Non-pigmented ciliary epithelial cell (primary cell): ENCODE data around the gene FCHSD2.
"Not testable (repeated sequence)": the region's sequence is repeated elsewhere in the genome, so short reads cannot be mapped to it uniquely, and the experiment has no call there.

Experiments
- DNase-seq: peaks from one replicate; pipeline ENCODE4 v3.0.0-alpha.2; 2010; ENCODE audit warnings: low read depth

FCHSD2 gene

DNA sequence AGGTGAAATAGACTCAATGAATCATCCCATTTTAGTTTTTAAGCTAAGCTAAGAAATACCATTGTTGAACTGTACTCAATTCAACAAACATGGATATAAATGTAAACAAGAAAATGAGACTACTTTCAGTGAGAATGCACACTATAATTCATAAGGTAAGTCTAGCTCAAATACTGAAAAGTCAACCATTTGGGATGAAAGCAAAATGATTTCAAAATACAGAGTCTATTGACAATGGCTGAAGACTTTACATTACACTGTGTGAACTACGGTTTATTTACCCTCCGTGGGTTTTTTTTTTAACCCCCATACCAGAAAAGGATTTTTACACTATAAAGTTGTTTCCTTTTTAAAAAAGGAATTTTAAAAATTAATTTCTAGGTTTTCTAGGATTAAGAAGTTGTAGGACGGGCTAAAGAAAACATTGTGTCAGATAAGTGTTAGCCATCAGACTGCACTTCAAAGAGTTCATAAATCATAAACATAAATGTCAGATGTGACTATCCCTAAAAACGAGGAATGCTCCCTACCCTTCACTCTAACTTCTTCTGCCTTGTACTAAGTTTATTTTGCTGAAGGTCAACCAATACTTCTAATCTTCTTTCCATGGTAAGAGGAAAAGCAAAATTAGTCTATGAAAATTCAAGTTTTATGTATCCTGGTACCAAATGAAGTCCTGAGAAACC, 83.0 kb downstream of the FCHSD2 start:
- no peak for DNase-seq

DNA sequence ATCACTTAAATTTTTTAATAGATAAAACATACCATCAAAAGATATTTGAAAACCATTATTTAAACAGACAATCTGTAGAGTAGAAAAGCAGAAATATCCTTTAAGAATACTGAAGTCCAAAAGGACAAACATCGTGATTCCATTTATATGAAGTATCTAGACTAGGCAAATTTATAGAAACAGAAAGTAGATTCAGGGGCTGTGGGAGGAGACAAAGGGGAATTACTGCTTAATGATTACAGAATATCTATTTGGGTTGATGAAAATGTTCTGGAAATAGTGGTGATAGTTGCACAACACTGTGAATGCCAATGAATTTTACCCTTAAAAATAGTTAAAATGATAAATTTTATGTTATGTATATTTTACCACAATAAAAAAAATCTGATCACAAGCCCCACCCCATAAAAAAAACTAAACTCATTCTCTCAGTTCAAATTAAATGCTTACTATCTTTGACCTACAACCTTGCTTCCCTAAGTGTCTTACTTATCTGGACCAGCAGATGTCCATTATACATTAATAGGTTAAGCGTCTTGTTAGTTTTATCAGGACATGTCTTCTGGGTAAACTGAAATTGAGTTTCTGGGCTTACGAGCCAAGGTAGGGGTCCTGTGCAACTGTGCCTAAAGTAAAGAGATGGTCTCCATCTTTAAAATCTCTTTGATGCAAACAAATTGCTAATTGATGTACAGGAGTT, 86.3 kb downstream of the FCHSD2 start:
- no peak for DNase-seq

DNA sequence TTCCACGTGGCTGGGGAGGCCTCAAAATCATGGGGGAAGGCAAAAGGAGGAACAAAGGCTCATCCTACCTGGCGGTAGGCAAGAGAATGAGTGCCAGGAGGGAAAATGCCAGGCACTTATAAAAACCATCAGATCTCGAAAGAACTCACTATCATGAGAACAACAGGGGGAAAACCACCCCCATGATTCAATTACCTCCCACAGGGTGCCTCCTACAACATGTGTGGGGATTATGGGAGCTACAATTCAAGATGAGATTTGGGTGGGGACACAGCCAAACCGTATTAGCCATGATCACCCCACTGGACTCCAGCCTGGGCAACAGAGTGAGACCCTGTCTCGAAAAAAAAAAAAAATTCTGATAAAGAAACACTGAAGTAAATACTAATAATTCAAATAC, 87.1 kb downstream of the FCHSD2 start:
- no peak for DNase-seq

DNA sequence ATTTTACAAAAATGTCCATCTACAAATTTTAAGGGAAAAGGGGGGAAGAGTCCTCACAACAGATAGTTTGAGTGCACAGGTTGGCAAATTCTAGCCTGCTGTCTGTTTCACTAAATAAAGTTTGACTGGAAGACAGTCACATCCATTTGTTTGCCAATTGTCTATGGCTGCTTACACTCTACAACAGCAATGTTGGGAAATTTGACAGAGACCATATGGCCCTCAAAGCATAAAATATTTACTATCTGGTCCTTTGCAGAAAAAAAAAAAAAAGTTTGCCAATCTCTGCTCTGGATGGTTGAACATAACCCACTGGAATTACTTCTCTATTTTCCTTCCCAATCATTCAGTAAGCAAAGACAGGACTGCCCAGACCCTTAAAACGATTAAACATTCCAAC, 88.2 kb downstream of the FCHSD2 start:
- DNase-seq: no peak

DNA sequence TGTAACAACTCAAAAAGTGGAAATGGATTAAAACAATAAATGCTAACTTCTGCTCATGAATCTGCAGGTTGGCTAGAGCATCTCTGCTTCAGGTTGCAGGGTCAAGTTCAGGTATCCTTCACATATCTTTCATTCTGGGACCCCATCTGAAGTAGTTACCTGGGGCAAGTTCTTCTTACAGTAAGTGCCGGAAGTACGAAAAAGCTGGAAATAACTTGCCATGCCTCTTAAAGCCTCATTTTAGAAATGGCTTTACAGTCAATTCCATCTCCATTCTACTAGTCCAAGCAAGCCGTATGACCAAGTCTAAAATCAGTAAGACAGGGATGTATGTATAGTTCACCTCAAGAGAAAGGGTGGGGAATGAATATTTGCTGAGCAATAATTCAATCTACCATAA, 93.7 kb downstream of the FCHSD2 start:
- no peak for DNase-seq

DNA sequence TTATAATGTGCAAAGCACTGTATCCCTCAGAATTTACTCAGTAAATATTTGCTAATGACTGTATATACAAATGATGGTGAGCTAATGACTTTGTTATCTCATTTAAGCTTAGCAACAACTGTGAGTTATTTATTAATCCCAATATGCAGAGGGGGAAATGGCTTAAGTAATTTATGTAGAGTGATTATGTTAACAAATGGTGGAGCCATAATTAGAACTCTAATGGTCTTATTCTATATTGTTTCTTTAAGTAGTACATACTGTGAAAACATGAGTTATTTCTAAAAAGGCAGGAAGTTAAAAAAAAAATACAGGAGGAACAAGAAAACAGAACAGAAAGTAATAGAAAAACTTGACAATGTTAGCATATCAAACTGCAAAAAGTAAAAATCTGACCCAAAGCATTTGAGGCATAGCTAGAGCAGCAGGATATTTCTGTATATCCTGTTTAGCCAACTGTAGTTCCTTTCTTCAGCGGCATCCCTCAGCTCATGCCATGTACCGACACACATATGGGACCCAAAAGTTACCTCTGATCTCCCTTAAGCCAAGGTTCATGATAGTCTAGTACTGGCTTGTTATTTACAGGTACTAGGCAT, 94.2 kb downstream of the FCHSD2 start:
- DNase-seq: no peak

DNA sequence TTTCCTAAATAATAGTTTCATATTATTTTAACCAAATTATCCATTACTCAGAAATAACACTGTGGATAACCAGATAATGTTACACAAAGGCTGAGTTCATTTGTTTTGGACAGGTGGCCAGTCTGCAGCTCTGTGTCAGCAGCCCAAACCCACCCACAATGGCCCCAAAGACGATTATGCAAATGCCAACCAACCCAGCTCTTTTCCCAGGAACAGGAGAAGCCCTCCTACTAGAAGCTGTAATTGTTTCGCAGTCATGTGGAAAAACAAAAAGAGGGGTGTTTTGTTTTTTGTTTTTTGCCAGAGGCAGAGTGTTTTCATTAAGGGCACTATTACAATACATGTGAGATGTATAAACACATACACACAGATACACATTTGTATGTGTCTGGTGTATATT, 102.1 kb downstream of the FCHSD2 start:
- DNase-seq: no peak

DNA sequence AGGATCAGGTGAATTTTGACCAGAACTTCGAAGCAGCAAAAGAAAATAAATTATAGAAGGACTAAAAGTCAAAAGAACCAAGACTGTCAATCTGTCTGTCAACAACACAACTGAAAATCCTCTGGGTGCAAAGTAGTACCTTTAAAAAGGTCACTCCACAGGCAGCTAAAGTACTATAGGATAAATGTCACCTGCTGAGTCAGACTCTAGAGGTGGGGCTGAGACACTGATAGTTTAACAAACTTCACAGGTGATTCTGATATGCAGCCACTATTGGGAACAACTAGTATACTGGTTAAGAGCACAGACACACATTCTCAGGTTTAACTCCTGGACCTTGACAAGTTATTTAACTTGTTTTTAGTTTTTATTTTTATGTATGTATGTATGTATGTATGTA, 107.3 kb downstream of the FCHSD2 start:
- no peak for DNase-seq

DNA sequence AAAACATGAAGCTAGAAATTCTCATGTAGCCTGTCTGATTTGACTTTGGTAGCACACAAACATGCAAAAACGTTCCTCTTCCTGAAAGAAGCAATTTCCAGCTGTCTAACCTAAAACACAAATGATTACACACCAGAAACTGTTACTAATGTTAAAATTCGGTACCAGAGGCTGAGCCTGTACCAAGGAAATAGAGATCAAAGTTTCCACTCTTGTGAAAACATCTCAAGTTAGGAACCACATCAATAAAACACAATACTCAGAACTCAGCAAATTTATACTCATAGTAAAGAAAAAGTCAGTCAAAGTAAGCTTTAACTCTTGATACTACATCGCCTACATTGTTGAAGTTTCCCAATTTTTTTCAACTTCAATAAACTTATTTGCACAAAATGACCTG, 107.8 kb downstream of the FCHSD2 start:
- no peak for DNase-seq

DNA sequence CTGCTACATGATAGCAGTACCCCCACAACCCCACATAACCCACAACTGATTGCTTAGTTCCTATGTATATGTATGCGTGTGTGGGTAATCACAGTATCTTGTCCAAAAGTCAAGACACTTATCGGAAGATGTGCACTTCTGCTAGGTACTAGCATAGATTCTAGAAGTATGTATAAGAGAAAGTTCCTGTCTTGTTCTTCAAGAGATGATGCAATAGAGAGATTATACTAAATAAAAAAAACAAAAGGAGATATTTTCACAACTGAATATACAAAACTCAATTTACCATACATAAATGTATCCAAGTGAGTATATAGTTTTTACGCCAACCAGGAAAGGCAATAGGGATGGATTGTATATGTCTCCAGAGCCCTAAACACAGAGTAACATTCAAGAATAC, 112.0 kb downstream of the FCHSD2 start:
- DNase-seq: no peak

DNA sequence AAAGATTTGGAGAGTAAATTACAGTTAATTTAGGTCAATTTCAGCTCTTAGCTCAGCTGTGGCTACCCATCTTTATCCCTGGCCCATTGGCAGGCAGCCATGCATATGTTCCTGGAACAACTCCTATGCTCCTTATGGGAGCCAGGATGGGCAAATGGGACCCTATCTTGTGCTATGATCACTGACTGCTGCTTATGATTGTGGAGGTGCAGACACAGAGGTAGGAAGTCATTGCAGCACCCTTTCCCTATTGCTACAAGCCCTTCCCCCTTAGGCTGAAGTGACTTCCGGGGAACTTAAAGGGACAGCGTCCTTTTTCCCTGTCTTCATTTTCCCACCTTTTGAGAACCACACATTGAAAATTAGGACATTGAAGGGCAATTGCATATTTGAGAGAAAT, 112.7 kb downstream of the FCHSD2 start:
- no peak for DNase-seq

DNA sequence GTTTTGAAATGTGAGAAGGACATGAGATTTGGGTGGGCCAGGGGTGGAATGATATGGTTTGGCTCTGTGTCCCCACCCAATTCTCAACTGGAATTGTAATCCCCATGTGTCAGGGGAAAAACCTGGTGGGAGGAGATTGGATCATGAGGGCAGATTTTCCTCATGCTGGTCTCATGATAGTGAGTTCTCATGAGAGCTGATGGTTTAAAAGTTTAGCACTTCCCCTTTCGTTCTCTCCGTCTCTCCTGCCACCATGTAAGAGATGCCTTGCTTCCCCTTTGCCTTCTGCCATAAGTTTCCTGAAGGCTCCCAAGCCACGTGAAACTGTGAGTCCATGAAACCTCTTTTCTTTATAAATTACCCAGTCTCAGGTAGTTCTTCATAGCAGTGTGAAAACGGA, 113.5 kb downstream of the FCHSD2 start:
- DNase-seq: no peak

DNA sequence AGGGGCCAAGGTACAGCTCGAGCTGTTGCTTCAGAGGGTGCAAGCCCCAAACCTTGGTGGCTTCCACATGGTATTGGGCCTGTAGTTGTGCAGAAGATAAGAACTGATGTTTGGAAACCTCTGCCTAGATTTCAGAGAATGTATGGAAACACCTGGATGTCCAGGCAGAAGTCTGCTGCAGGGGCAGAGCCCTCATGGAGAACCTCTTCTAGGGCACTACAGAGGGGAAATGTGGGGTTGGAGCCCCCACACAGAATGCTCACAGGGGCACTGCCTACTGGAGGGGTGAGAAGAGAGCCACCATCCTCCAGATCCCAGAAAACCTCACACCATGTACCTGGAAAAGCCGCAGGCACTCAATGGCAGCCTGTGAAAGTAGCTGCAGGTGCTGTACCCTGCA, 114.3 kb downstream of the FCHSD2 start:
- DNase-seq: not testable (repeated sequence)

DNA sequence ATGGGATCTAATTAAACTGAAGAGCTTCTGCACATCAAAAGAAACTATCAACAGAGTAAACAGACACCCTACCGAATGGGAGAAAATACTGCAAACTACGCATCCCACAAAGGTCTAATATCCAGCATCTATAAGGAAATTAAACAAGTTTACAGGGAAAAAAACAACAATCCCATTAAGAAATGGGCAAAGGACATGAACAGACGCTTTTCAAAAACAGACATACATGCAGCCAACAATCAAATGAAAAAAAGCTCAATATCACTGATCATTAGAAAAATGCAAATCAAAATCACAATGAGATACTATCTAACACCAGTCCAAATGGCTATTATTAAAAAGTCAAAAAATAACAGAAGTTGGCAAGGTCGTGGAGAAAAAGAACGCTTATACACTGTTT, 117.5 kb downstream of the FCHSD2 start:
- DNase-seq: no peak

DNA sequence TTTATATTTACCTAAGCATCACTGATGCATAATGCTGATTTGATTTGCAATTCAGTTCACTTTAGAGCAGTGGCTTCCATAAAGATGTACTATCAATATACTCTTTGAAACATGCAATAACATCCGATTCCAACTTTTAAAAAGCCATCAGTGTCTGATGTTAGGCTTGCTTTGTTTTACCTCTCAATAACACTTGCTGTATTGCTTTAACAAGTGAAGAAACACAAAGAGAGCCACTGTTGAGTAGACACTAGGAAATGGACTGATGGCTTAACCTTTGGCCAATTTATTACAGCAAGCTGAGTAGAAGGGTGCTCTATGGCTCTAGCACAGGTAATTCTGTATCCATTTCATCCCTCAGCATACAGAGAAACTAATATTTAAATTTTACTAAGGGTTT, 122.1 kb downstream of the FCHSD2 start:
- no peak for DNase-seq

DNA sequence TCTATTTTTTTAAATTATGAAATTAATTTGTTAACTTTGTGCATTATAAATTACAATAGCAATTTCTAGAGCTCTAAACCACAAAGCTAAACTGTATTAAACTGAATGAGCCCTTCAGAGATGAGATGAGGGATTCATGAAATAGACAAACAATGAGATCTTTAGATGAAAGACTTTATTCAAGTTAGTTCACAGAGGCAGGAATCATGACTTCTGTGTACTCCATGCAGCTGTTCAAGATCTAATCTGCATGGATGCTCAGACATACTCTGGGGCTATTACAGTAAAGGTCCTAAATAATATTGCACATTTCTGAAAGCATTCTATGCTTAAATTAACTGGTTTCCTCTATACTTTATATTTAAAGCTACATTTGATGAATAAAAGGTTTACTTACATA, 122.7 kb downstream of the FCHSD2 start:
- DNase-seq: no peak

DNA sequence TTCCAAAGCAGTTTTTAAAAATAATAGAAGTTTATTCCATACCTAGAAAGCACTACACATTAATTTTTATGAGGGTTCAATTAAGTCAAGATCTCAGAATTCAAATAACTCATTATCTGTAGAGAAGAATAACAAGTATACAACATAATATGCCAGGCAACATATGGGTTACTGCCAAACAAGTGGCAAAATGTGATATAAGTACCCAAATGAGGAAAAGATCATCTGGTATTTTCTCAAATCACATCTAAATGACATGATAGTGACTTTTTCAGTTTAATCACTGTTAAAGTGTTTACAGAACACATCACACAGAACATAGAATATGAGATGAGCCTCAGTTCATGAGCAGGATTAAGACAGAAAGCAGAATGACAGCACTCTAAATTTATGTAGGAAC, 123.3 kb downstream of the FCHSD2 start:
- DNase-seq: no peak

DNA sequence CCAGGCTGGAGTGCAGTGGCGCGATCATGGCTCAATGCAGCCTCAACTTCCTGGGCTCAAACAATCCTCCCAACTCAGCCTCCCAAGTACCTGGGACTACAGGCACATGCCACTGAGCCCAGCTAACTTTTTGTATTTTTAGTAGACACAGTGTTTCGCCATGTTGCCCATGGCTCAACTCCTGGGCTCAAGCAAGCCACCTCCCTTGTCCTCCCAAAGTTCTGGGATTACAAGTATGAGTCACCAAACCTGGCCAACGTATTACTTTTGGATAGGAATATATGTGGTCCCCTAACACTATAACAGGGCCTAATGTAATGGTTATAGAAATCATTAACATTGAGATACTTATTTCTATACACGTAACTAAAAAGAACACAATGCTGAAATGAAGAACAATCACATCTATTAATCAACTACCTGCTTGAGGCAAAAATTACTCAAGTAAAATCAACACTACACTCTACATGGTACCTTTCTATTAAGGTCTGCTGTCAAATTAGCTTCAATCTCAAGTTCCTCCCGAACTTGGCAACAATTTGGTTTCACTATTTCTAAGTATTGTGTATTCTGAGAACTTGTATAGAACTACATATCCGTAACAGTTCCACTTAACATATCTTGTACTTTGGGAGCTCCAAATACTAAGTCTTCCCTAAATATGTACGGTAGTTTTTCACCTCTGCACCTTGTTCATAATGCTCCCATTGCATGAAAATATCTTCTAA, 124.9 kb downstream of the FCHSD2 start:
- no peak for DNase-seq

DNA sequence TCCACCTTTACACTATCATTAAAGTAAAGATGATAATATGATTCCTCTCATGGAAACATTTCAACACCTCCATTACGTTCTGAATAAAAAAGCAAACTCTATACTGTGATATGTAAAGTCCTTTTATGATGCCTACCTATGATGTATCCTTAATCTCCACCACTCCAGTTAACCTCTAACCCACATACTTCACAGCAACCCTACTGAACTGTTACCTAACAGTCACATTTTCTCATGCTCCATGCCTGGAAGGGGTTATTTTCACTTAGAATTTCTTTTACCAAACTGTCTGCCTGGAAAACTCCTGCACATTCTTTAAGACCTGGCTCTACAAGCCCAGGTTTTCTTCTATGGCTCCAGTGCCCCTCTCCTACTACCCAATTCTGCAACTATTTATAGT, 129.1 kb downstream of the FCHSD2 start:
- DNase-seq: no peak

DNA sequence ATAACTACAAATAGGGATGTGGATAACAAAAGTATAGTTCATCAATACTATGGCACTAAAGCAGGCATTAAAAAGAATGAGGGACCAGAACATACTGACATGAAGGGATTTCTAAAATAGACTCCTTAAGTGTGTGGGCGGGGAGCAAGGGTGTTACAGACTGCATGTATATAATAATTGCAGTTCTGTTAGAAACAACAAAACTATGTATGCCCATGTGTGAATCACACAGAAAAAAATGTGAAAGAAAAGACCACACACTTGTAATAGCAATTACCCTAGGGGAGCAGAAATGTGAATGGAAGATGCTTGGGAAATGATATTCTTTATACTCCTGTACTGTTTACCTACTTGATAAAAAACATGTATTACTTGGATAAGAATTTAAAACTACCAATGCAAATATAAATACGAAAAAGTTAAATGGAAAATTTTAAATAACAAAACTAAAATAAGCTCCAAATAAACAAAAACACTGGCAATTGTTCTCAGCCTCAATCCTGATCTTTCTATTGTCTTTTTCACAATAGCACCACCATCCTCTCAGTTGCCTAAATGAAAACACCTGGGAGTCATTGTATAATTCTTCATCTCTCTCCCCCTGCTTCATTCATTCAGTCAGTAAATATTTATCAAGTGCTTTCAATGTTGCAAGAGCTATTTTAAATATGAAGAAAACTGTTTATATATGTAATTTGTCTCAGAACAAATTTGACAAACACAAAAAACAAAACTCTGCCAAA, 129.8 kb downstream of the FCHSD2 start:
- DNase-seq: peak; percentile 23

DNA sequence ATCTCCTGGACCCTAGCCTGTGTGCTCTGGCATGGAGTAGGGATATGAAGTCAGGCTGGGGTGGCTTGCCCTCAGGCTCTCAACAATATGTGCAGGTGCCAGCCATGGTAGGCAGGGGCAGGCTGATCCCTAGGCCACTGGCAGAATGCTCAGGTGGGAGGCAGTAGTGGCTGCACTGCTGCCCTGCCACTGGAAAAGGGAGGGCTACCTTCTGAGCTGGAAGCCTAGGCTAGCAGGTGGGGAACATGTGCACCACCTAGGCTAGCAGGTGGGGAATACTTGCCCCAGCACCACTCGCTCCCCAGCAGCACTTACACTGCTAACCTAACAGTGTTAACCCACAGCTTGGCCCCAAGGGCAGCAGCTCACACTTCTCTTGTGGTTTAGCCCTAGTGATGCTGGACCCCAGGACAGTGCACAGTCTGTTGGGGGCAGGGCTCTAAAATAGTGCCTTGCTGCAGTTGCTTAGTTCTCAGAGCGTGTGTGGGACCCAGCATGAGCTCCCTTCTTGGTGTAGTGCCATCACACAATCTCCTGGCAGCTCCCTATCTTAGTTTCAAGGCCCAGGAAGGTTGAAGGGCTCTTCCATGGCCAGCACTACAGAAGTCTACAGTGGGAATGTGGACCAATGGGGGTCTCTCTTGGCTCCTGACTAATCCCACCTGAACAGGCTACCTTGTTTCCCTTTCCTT, 130.8 kb downstream of the FCHSD2 start:
- no peak for DNase-seq

DNA sequence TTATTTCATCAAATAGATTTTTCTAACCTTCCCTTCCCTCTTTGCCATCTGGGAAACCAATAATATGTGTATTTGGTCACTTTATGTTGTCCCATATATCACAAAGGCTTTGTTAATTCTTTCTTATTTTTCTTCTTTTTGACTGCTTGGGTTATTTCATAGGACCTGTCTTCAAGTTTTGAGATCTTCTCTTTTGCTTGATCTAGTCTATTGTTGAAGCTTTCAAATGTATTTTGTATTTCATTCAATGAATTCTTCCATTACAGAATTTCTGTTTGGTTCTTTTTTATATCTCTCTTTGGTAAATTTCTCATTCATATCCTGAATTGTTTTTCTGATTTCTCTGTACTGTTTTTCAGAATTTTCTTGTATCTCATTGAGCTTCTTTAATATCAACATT, 132.1 kb downstream of the FCHSD2 start:
- no peak for DNase-seq
